HepG2 (cell line): Measurements from ENCODE around the gene NCDN. TPM values are rescaled to one million over a fixed set of nuclear protein-coding genes. Genes with fewer than 3 reads are reported as not detected.
A peak's percentile ranks its signal among the peaks of the same experiment; 100 is the strongest.

ENCODE experiments used
- ATAC-seq: fragments of 200-7000 bp; cut with Tn5 transposase; 3 replicates; pipeline ENCODE4 v1.9.1; 2020; ENCODE audit warnings: mild to moderate bottlenecking, moderate library complexity
- BruUV-seq: library from RNA; stranded (reverse); fragments of 400-500 nt; replicated peaks from 2 replicates; lab custom pipeline; 2021; lab: Mats Ljungman, UMichigan
- CTCF ChIA-PET: fragments of 300-600 bp; formaldehyde crosslinking; extraction: SDS; loops from one replicate; lab custom pipeline; 2021; ENCODE audit warnings: low total read pairs, inconsistent platforms, low intra/inter-chr PET ratio; lab: Yijun Ruan, JAX
- POLR2A ChIA-PET: fragments of 350-600 bp; sonication (Branson Sonifier 250); formaldehyde crosslinking; loops from one replicate; lab custom pipeline; 2020; ENCODE audit warnings: antibody characterized with exemption, inconsistent platforms; lab: Yijun Ruan, JAX
- DNase-seq: peaks from one replicate; pipeline ENCODE4 v3.0.0-alpha.2; 2015; ENCODE audit warnings: low spot score
- FAIRE-seq: peaks from 3 replicates; lab custom pipeline; 2011; peaks lifted over from hg19 to GRCh38; lab: Jason Lieb, UNC
- H2AFZ ChIP-seq: one replicate; pipeline ENCODE4 v1.6.1; 2011; ENCODE audit warnings: low read length, inconsistent platforms
- H3K27ac ChIP-seq: fragments of 300-600 bp; 3 replicates; pipeline ENCODE4 v1.8.0; 2011; ENCODE audit warnings: mixed run types, mild to moderate bottlenecking, mixed read lengths, low read length, inconsistent platforms; ENCODE audit not compliant: insufficient read depth; ENCODE audit errors: extremely low read length
- H3K27me3 ChIP-seq, 2 experiments: fragments of 200-600 bp in 1 of 2; 2 replicates in 1 of 2; 3 replicates in 1 of 2; pipeline versions ENCODE4 v1.6.0 to v1.8.0; 2011; ENCODE audit warnings: low read length in 2 of 2, mild to moderate bottlenecking in 2 of 2, moderate library complexity in 2 of 2, inconsistent platforms in 1 of 2; ENCODE audit not compliant: insufficient read depth in 2 of 2, control insufficient read depth in 1 of 2
- H3K36me3 ChIP-seq, 2 experiments: fragments of 200-600 bp in 1 of 2; replicated peaks in 1 of 2; 2 replicates in 1 of 2; 3 replicates in 1 of 2; pipeline versions ENCODE4 v1.5.1 to v1.8.0; 2011; ENCODE audit warnings: low read length in 2 of 2, inconsistent platforms in 1 of 2; ENCODE audit not compliant: insufficient read depth in 2 of 2, control insufficient read depth in 1 of 2
- H3K4me1 ChIP-seq: 2 replicates; pipeline ENCODE4 v1.5.1; 2012; ENCODE audit warnings: low read length, inconsistent platforms; ENCODE audit not compliant: insufficient read depth
- H3K4me2 ChIP-seq: 2 replicates; pipeline ENCODE4 v1.6.0; 2011; ENCODE audit warnings: low read depth, low read length, inconsistent platforms
- H3K4me3 ChIP-seq, 3 experiments: fragments of 200-600 bp in 1 of 3; sonication (generic), shearing (Covaris generic) in 1 of 3; replicated peaks in 1 of 3; 2 replicates each; pipeline ENCODE4 v1.5.1; 2011 to 2016; ENCODE audit warnings: low read length in 3 of 3, inconsistent platforms in 2 of 3, low read depth in 2 of 3, mild to moderate bottlenecking in 2 of 3, control low read depth in 1 of 3, mixed read lengths in 1 of 3; ENCODE audit not compliant: insufficient read depth in 1 of 3
- H3K79me2 ChIP-seq: one replicate; pipeline ENCODE4 v1.6.1; 2011; ENCODE audit warnings: low read length, inconsistent platforms; ENCODE audit not compliant: insufficient read depth
- H3K9ac ChIP-seq: 2 replicates; pipeline ENCODE4 v1.6.0; 2011; ENCODE audit warnings: mild to moderate bottlenecking, low read depth, low read length, inconsistent platforms; ENCODE audit not compliant: insufficient read depth
- H3K9me3 ChIP-seq: 2 replicates; pipeline ENCODE4 v1.5.1; 2012; ENCODE audit warnings: mild to moderate bottlenecking, low read length
- H4K20me1 ChIP-seq: 2 replicates; pipeline ENCODE4 v1.6.0; 2011; ENCODE audit warnings: inconsistent platforms, mild to moderate bottlenecking, low read length, moderate library complexity; ENCODE audit not compliant: insufficient read depth
- BHLHE40 ChIP-seq: IDR thresholded peaks from 2 replicates; pipeline ENCODE4 v1.6.1; 2011; ENCODE audit warnings: low read length, improper control_type of control experiment
- SKIL ChIP-seq: sonication (generic); formaldehyde crosslinking; IDR thresholded peaks from 2 replicates; pipeline ENCODE4 v1.8.0; 2022; ENCODE audit warnings: missing genetic modification reagents, mild to moderate bottlenecking, moderate library complexity, borderline replicate concordance
- ZBTB49 ChIP-seq: sonication (generic); formaldehyde crosslinking; IDR thresholded peaks from 2 replicates; pipeline ENCODE4 v1.4.0; 2020; ENCODE audit warnings: missing genetic modification reagents, borderline replicate concordance
- ZNF7 ChIP-seq: IDR thresholded peaks from 2 replicates; pipeline ENCODE4 v1.6.1; 2016; ENCODE audit warnings: missing biosample characterization, missing genetic modification reagents
- ZNF761 ChIP-seq: sonication (generic); formaldehyde crosslinking; conservative IDR thresholded peaks from 2 replicates; pipeline ENCODE4 v1.4.0; 2020; ENCODE audit warnings: mild to moderate bottlenecking, missing genetic modification reagents
- WGBS: methylation state at CpG from one replicate; pipeline ENCODE4 v1.1.6; 2017; ENCODE audit warnings: low lambda C conversion rate; 5-methylcytosine and 5-hydroxymethylcytosine counted together
- in situ Hi-C: cut with HindIII; loops from 2 replicates; pipeline ENCODE4 v1.10.0; 2017; ENCODE audit warnings: low pct_unique_long_range_greater_than_20kb; ENCODE audit not compliant: extremely low pct_ligation_motif_present
- intact Hi-C: fragments of 100-400 bp; cut with micrococcal nuclease; formaldehyde crosslinking; loops from one replicate; pipeline ENCODE4 v1.10.0; 2022; ENCODE audit not compliant: unreplicated experiment
- polyA plus RNA-seq, 8 experiments: library from polyadenylated mRNA; depleted of rRNA in 3 of 8; stranded (reverse) in 7 of 8; unstranded in 1 of 8; fragments of >200 nt; fragmentation: Illumina TruSeq in 4 of 8; extraction: Trizol in 4 of 8; gene quantifications; 2 replicates each; pipeline versions ENCODE4 v1.2.1 to v1.2.3, GENCODE V29; 2011 to 2016; ENCODE audit warnings: low read depth in 4 of 8, missing spikeins in 1 of 8, mixed read lengths in 1 of 8; ENCODE audit not compliant: insufficient read depth in 1 of 8
- total RNA-seq, 5 experiments: library from RNA; depleted of rRNA; stranded (reverse); fragments of >200 nt; fragmentation: Illumina TruSeq; extraction: Trizol; gene quantifications; 2 replicates each; pipeline ENCODE4 v1.2.3, GENCODE V29; 2016; ENCODE audit warnings: low read depth in 1 of 5

The NCDN gene
- total and polyA plus RNA-seq, 2 of the 13 experiments (the other 11 are each of a cell fraction or from before 2014, with no cell fraction given): 6.6 to 9.3 TPM

GRCh38 chr1:35554266-35555211 lies 3.1 kb upstream of the NCDN start:
- no peak for FAIRE-seq
- CTCF ChIA-PET: no interaction called here
- Histone ChIP-seq H3K79me2 (peaks cover 24% of the 10 kb centered on the region), H3K9ac (no peak overlapping the region), H3K27ac (no peak overlapping the region), H4K20me1 (peaks cover 14% of the 10 kb centered on the region), H3K4me1 (peaks cover 52% of the 10 kb centered on the region), H3K9me3 (no peaks in the 10 kb centered on the region), H2AFZ (no peak overlapping the region), H3K27me3 (no peaks in the 10 kb centered on the region), H3K4me3 (no peak overlapping the region), H3K36me3 (peaks cover 7 to 33% of the 10 kb centered on the region in 2 experiments), H3K4me2 (peak overlapping the region; percentile 80; the same call in 1 of the 2 replicates)
- BruUV-seq: no TSS peak
- POLR2A ChIA-PET: no interaction called here
- in situ Hi-C loops: loop anchor here (10.0 kb wide), 1 partner anchor 360 kb away; the partner anchor contains the start of gene SFPQ
- intact Hi-C loops: no loop called here
- DNase-seq: no peak
- ATAC-seq: no peak
- TF ChIP-seq ZBTB49: no peak
- TF ChIP-seq SKIL (CRISPR knock-in tag): no peak
- no peak for TF ChIP-seq BHLHE40
- no peak for TF ChIP-seq ZNF7 (CRISPR knock-in tag)
- no peak for TF ChIP-seq ZNF761 (CRISPR knock-in tag)
- TF ChIP-seq, all 625 proteins: peak for 0
- 97% methylated on average over 7 of the region's 7 CpGs for WGBS
